Amniotic stem cell (primary cell): ENCODE measurements around the gene PEX26.
"Not testable (repeated sequence)": the region's sequence is repeated elsewhere in the genome, so short reads cannot be mapped to it uniquely, and the experiment has no call there.

Experiments used
- DNase-seq: peaks from one replicate; lab custom pipeline; 2025; lab: John Stamatoyannopoulos, UW

The PEX26 gene

GRCh38 chr22:18119409-18120110 is 41.8 kb downstream of the PEX26 start:
- DNase-seq, result no peak

GRCh38 chr22:18120857-18121256 is 43.1 kb downstream of the PEX26 start:
- no peak for DNase-seq

DNA sequence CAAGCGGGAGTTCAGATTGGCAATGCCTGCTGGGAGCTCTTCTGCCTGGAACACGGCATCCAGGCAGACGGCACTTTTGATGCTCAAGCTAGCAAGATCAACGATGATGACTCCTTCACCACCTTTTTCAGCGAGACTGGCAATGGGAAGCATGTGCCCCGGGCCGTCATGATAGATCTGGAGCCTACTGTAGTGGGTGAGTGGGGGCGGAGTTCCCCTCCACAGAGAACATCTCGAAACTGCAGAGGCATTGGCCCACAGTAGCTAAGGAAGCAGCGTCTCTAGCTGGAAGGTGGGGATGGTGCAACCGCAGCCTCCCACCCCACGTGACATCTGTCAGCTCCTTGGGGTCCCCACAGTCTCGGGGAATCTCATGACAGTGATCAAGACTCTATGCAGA is 43.7 kb downstream of the PEX26 start:
- no peak for DNase-seq

DNA sequence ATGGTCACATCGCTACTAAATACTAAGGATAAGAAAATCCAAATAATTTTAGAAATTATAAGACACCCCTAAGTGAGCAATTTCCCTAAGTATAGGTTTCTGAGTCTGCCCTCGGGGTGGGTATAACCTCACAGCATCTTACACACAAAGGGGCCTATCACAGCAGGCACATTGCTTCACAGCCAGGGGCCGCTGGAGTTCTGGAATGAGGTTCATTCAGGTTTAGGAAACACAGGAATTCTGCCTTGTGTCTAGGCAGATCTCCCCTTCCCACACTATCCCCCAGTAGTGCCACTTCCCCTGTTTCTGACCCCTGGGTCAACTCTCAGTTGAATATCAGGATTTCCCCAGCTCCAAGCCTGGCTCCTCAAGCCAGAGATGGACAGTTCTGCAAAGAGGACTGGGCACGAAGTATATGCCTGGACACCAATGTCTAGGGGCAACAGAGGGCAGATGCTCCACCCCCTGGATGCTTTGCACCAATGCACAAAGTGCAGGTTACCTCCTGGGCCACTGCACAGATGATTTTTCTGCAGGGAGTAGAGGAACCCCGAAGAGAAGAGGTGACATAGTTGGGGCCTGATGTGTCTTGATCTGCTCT is 44.3 kb downstream of the PEX26 start:
- DNase-seq, result no peak

DNA sequence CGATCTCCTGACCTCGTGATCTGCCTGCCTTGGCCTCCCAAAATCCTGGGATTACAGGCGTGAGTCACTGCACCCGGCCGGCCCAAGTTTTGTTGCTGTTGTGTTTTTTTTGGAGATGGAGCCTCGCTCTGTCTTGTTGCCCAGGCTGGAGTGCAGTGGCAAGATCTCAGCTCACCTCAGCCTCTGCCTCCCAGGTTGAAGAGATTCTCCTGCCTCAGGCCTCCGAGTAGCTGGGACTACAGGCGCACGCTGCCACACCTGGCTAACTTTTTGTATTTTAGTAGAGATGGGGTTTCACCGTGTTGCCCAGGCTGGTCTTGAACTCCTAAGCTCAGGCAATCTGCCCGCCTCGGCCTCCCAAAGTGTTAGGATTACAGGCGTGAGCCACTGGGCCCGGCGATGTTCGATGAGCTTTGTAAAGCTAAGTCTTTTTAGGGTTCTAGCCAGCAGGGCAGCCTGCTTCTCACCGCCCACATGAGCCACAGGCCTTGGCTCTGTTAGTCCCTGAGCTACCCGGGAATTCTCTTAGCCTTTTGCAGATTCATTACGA is 45.8 kb downstream of the PEX26 start:
- not testable (repeated sequence) for DNase-seq

GRCh38 chr22:18126606-18127005 is 48.8 kb downstream of the PEX26 start:
- DNase-seq, result no peak

- DNase-seq, result no peak
Measured at GRCh38 chr22:18130018-18130417, 52.2 kb downstream of the PEX26 start.

GRCh38 chr22:18130699-18131429 is 53.1 kb downstream of the PEX26 start:
- DNase-seq, result no peak

- DNase-seq, result no peak
Measured at GRCh38 chr22:18133452-18133851, 55.7 kb downstream of the PEX26 start.

- DNase-seq, result no peak
Measured at GRCh38 chr22:18136563-18137320, 59.0 kb downstream of the PEX26 start.

GRCh38 chr22:18141004-18141403 is 63.2 kb downstream of the PEX26 start:
- not testable (repeated sequence) for DNase-seq

- no peak for DNase-seq
Measured at GRCh38 chr22:18144105-18144504, 66.3 kb downstream of the PEX26 start.

GRCh38 chr22:18145676-18146388 is 68.0 kb downstream of the PEX26 start:
- DNase-seq, result no peak

- DNase-seq, result no peak
Measured at GRCh38 chr22:18146389-18146753, 68.6 kb downstream of the PEX26 start.

GRCh38 chr22:18147791-18148190 is 70.0 kb downstream of the PEX26 start:
- DNase-seq, result no peak

DNA sequence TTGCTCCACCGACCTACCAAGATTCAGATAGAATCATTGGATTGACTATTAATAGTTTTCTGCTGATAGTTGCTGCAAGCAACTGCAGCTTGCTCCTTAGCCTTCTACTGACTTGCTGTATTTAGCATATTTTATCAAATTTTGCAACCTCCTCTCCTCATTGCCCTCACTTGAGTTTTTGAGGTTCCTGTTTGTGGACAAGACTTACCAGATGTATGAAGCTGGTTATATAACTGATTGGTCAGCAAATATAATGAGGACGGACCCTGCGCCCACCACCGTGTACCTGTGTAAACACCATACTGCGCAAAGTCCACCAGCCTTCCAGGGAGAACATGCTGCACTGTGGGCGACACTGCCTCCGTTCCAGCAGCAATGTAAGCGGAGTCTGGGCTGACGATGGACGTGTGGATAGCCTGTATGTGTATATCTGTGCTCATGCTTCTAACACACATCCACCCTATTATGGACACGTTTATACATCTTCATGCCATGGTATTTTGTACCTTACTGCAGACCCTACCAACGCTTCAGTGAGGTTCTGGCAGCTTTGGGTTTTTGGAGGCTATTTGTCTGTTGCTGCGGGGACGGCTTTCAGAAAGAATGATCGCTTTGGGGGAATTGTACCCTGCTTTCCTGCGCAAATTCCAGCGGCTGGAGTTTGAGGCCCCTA is 70.6 kb downstream of the PEX26 start:
- no peak for DNase-seq

GRCh38 chr22:18152519-18152918 is 74.7 kb downstream of the PEX26 start:
- DNase-seq, result no peak

- no peak for DNase-seq
Measured at GRCh38 chr22:18154821-18155390, 77.1 kb downstream of the PEX26 start.
